GM19035 (cell line): ENCODE measurements around the gene TANGO2.

Source experiments
- ATAC-seq: cut with Tn5 transposase; IDR thresholded peaks from one replicate; pipeline ENCODE4 v1.9.1; 2021; ENCODE audit not compliant: unreplicated experiment

Gene TANGO2

GRCh38 chr22:20096574-20097420, 75.9 kb downstream of the TANGO2 start:
- no peak for ATAC-seq

DNA sequence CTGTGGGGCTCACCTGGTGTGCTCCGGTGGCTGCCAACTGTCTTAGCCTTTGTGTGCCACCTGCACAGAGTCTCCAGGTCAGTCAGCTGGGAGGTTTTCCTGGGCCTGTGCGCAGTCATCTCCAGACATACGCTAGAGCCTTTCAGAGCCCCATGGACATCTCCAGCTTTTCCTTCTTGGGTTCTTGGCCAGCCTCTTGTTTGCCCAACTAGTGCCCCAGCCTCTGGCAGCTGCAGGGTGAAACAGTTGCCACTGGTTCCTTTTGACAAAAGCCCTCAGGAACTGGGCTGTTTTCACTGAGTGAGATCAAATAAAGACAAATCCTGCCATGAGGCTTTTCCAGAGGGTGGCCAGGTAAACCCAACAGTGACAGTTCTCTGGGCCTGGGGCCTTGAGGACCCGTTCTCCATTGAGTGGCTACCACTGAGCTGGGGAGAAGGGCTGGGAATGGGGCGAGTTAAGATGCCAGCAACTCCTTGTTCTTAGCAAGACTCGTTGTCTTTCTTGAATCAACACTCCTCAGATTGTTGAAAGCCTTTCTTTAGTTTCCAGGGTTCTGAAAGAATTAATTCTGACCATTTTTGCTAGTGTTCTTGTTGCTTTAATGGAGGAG, 78.3 kb downstream of the TANGO2 start:
- ATAC-seq, result no peak

DNA sequence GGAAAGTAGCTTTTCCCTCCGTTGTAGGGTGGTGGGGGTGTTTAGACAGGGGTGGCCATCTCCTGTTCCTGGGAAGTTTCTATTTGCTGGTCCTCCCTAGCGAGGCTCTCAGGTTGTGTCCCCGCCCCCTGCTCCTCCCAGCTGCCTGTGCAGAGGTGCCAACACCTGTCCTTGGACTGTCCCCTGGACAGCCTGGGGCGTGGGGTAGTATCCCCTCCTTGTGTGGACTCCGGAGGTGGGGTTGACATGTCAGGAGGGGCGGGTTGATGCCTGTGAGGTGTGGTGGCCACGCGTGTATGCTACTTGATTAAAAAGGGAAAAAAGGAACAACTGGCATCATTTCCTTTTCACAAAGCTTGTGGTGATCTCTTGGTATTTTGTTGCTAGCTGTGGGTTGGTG, 80.7 kb downstream of the TANGO2 start:
- no peak for ATAC-seq

DNA sequence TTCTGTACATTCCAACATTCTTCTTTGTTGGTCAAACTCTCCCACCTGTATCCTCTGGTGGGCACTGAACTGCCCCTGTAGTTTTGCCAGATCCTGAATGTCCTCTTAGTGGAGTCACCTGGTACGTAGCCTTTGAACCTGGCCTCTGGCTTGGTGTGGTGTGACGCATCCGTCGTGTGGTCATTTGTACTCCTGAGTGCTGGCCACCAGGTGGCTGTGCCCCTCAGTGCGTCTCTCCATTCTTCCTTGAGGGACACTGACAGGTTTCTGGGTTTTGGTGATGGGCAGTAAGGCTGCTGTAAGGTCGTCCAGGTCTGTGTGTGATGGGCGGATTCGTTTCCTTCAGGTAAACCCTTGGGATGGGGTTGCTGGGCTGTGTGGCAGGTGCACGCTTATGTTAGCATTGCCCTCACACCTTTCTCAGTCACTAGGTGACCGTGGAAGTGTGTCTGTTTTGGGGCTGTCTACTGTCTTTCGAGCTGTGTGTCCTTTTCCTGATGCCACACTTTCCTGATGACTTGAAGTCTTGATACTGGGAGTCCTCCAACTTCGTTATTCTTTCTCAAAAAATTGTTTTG, 81.4 kb downstream of the TANGO2 start:
- ATAC-seq, result no peak

DNA sequence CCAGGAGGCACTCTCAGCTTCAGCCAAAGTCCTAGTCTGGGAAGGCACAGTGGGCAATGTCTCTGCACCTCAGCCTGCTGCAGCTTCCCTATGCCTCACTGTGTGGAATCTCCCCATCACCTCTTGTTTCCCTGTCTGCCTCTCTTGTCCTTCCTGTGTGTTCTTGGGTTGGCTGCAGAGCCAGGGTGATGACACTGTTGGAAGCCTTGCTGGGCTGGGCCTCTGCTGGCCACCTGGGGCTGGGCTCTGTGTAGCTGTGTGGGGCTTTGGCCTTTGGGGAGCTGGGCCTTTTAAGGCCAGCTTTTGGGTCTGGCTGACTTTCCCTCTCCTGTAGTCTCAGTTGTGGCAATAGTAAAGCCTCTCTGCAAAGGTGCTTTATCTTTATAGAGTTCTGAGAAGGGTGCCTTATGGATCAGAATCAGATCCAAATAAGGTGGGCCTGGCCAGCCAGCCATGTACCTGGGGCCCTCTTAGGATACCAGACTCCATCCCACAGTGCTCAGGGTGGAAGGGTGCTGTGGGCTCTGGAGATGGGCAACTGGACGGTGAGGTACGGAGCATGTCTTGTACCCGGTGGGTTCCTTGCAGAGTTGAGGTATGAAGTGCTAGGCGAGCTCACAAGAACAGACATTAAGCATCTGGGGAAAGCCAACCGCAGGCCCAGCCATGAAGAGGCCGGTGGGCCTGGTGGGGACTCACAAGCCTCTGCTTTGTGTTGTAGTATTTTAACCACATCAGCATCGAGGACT, 84.7 kb downstream of the TANGO2 start:
- ATAC-seq, result no peak

GRCh38 chr22:20106205-20106848, 85.4 kb downstream of the TANGO2 start:
- no peak for ATAC-seq

DNA sequence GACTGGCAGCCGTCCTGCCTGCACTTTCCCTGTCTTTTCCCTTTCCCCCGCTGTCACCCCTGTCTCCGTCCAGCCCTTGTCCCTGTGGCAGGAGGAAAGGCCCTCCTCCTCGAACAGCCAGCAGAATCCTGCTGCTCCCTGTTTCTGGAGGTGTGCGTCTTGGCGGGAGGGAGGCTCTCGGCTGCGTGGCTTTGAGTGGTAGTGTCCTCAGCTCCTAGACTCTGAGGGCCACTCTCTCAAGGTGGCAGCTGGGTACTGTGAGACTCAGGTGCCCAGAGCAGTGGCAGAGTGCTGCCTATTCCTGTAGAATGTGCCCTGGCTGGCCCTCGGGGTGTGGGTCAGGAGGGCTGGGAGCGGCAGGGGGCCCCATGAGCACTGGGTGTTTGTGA, 85.9 kb downstream of the TANGO2 start:
- no peak for ATAC-seq

DNA sequence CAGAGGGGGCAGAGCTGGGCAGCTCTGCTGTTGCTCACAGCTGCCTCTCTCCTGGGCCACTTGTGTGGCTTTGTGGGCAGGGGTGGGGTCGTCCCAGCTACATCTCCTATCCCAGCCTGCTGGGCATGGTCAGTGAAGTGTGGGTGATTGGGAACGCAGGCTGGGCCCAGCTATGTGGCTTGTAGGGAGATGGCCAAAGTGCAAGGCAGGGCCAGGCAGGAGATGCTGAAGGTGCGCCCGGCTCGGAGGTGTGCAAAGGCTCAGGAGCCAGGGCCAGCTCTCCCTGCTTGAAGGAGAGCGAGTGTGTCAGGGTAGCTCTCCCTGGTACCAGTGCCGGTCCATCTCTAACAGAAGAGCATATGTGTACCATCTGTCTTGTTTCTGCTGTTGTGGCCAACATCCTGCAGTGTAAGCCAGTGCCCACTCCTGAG, 86.6 kb downstream of the TANGO2 start:
- no peak for ATAC-seq

GRCh38 chr22:20107951-20108756, 87.2 kb downstream of the TANGO2 start:
- no peak for ATAC-seq

DNA sequence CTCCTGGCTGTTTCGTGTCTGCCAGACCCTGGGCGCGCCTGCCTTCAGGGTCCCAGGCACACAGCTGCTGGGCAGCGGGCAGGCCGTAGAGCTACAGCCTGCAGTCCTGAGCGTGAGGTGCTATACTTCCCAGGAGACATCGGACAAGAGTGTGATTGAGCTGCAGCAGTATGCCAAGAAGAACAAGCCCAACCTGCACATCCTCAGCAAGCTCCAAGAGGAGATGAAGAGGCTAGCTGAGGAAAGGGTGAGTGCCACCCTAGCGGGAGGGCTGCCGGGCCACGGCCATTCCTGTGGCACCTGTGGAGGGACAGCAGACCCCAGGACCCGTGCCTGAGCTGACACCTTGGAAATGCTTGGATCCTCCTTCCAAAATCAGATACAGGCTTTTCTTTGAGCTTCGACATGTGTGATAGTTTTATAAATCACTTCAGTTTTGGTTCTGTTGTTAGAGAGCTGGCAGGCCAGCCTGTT, 87.9 kb downstream of the TANGO2 start:
- no peak for ATAC-seq

DNA sequence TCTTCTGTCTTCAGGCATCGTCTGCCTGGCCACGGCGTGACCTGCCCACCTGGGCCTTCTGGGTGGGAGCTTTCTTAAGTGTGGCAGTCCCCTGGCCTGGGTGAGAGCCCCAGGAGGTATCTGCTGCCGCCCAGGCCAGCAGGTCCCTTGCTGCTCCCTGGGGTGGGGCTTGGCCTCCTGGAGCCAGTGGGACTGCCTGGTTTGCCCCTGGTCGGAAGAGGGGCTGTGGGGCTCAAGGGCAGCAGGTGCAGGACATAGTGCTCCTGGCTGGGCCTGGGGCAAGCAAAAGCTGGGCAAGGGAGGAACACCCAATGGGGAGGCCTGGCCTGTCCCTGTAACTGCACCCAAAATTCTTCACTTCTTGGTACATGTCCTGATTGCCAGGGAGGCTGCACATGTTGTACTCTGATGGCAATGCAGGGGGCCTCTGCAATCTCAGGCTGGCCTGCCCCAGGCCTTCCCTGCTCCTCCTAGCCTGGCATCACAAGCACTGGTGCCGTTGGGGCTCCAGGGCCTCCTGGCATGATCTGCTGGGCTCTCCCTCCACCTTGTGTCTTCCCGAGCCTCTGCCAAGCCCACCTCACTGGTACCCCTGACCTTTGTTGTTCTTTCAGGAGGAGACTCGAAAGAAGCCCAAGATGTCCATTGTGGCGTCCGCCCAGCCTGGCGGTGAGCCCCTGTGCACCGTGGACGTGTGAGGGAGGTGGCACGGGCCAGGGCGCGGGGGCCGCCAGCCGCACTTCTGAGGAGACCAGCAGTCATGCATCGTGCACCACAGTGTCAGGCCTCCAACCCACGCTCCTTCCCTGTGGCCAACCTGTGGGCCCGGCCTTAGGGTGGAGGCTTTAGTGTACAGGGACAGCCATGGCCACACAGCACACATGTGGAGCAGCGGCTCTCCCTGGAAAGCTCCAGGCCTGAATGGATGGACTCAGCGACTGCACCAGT, 88.8 kb downstream of the TANGO2 start:
- ATAC-seq, result no peak

GRCh38 chr22:20110359-20110985, 89.6 kb downstream of the TANGO2 start:
- ATAC-seq, result no peak

DNA sequence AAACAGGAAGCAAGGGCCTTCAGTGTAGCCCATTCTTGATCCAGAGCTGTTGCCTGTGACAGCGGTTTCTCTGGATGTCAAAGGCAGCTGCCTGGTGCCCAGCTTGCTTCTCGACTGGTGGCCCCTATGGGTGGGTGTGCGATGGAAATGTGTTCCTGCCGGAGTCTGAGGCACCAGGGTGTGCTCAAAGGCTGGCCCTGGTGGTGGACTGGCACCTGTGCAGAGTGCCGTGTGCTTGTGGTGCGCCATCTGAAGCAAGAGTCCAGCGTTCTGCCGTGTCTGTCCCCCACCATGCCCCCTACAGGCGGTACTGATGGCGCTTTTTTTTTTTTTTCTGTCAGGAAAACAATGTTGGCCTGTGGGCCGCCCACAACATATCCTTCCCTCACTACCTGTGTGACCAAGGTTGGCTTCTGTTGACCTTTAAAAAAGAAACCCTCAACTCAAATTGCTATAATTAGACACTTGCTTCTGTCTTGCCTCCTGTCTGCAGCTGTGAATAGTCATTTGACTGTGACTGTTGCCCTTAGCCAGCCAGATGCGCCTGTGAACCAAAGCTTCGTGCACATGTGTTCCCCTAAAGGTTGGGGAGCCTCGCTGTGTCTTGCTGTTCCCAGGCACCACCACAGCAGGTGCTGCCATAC, 90.3 kb downstream of the TANGO2 start:
- ATAC-seq, result no peak

- ATAC-seq, result no peak
Observed at GRCh38 chr22:20111689-20112622, 91.0 kb downstream of the TANGO2 start.

- no peak for ATAC-seq
Observed at GRCh38 chr22:20112623-20113511, 92.0 kb downstream of the TANGO2 start.
